GM23248 (cell line): ENCODE results near the gene RPS3. TPM values are rescaled to one million over a fixed set of nuclear protein-coding genes. Genes with fewer than 3 reads are reported as not detected.
"Not testable (repeated sequence)": the region's sequence is repeated elsewhere in the genome, so short reads cannot be mapped to it uniquely, and the experiment has no call there.

Experiments used
- DNase-seq: peaks from one replicate; pipeline ENCODE4 v3.0.0-alpha.2; 2015
- H2AFZ ChIP-seq: fragments of 200-600 bp; sonication (generic); 2 replicates; pipeline ENCODE4 v1.6.1; 2016; ENCODE audit warnings: antibody characterized with exemption
- H3F3A ChIP-seq: fragments of 200-600 bp; sonication (generic); 2 replicates; pipeline ENCODE4 v1.6.1; 2016; ENCODE audit warnings: mild to moderate bottlenecking, antibody characterized with exemption, mixed run types; ENCODE audit not compliant: insufficient read depth
- H3K27ac ChIP-seq: fragments of 200-600 bp; sonication (generic); 2 replicates; pipeline ENCODE4 v1.5.1; 2016; ENCODE audit warnings: mild to moderate bottlenecking
- H3K27me3 ChIP-seq: fragments of 200-600 bp; sonication (generic); replicated peaks from 2 replicates; pipeline ENCODE4 v1.6.1; 2016; ENCODE audit warnings: mild to moderate bottlenecking; ENCODE audit not compliant: insufficient read depth
- H3K36me3 ChIP-seq: fragments of 200-600 bp; sonication (generic); 2 replicates; pipeline ENCODE4 v1.6.1; 2016; ENCODE audit warnings: low read depth, mild to moderate bottlenecking
- H3K4me1 ChIP-seq: fragments of 200-600 bp; sonication (generic); 2 replicates; pipeline ENCODE4 v1.6.1; 2016; ENCODE audit warnings: mild to moderate bottlenecking; ENCODE audit not compliant: insufficient read depth
- H3K4me2 ChIP-seq: fragments of 200-600 bp; sonication (generic); one replicate; pipeline ENCODE4 v1.6.1; 2016; ENCODE audit warnings: mild to moderate bottlenecking; ENCODE audit not compliant: unreplicated experiment
- H3K4me3 ChIP-seq: fragments of 200-600 bp; sonication (generic); 2 replicates; pipeline ENCODE4 v1.5.1; 2016; ENCODE audit warnings: mild to moderate bottlenecking
- H3K79me2 ChIP-seq: fragments of 200-600 bp; sonication (generic); 2 replicates; pipeline ENCODE4 v1.6.1; 2016; ENCODE audit warnings: mild to moderate bottlenecking; ENCODE audit not compliant: insufficient read depth
- H3K9ac ChIP-seq: fragments of 200-600 bp; sonication (generic); 2 replicates; pipeline ENCODE4 v1.6.1; 2016; ENCODE audit warnings: mild to moderate bottlenecking
- H3K9me2 ChIP-seq: fragments of 200-600 bp; sonication (generic); 2 replicates; pipeline ENCODE4 v1.6.1; 2016; ENCODE audit warnings: mixed run types, mild to moderate bottlenecking, moderate library complexity; ENCODE audit not compliant: insufficient read depth
- H3K9me3 ChIP-seq: fragments of 200-600 bp; sonication (generic); one replicate; pipeline ENCODE4 v1.6.1; 2017; ENCODE audit warnings: low read depth
- H4K20me1 ChIP-seq: fragments of 200-600 bp; sonication (generic); 2 replicates; pipeline ENCODE4 v1.6.0; 2016; ENCODE audit not compliant: insufficient read depth
- EZH2 ChIP-seq: fragments of 200-600 bp; sonication (generic); IDR thresholded peaks from 2 replicates; pipeline ENCODE4 v1.6.1; 2018; ENCODE audit warnings: antibody characterized with exemption, mild to moderate bottlenecking; ENCODE audit not compliant: insufficient read depth, poor library complexity, severe bottlenecking
- EZH2phosphoT487 ChIP-seq: fragments of 200-600 bp; sonication (generic); IDR thresholded peaks from 2 replicates; pipeline ENCODE4 v1.6.1; 2018; ENCODE audit warnings: antibody characterized with exemption, moderate library complexity, mild to moderate bottlenecking, low read depth; ENCODE audit not compliant: insufficient read depth
- WGBS, 2 experiments: methylation state at CpG; one replicate each; pipeline ENCODE4 v1.1.6; 2015 to 2017; ENCODE audit warnings: low lambda C conversion rate in 2 of 2, low coverage in 1 of 2; ENCODE audit errors: missing lambda C conversion rate in 2 of 2; 5-methylcytosine and 5-hydroxymethylcytosine counted together
- in situ Hi-C: fragments of 300-500 bp; cut with MboI; formaldehyde crosslinking; loops from 2 replicates; pipeline ENCODE4 v1.15.0; 2020
- polyA plus RNA-seq: library from polyadenylated mRNA; unstranded; fragments of >200 nt; fragmentation: Nextera tagmentation; extraction: Ambion mirVana; gene quantifications from 2 replicates; pipeline ENCODE4 v1.2.1, GENCODE V29; 2016
- total RNA-seq: library from RNA; depleted of rRNA; stranded (reverse); fragments of >200 nt; shearing (Covaris generic); gene quantifications from 2 replicates; pipeline ENCODE4 v1.2.3, GENCODE V29; 2014

RPS3 gene
- total and polyA plus RNA-seq, 2 experiments from 2014 or later: 896 to 1,048 TPM

DNA sequence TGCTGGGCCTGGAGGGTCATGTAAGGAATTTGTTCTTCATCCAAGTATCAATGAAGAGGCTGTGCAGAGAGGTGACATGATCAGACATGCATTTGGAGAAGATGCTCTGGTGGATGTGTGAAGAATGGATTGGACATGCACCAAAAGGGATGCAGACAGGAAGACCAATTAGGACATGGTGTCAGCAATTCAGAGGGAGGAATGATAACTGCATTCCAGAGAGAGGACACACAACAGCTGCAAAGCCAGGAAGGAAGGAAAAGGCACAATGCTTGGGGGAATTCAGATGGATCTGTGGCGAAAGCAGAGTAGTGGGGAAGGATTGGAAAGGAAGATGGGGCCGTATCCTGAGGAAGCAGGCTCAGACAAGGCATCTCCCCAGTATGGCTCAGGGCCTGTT is 42.7 kb upstream of the RPS3 start:
- no peak overlapping the region for H3K9ac ChIP-seq
- H3K27ac ChIP-seq: no peak overlapping the region
- no peak overlapping the region for H3K4me2 ChIP-seq
- TF ChIP-seq EZH2 (no peak), EZH2phosphoT487 (no peak)
- H3K9me2 ChIP-seq: no peaks in the 10 kb centered on the region
- no peak overlapping the region for H2AFZ ChIP-seq
- H3K79me2 ChIP-seq: no peaks in the 10 kb centered on the region
- DNase-seq: no peak
- no peaks in the 10 kb centered on the region for H3K27me3 ChIP-seq
- in situ Hi-C loops: no loop called here
- H3K36me3 ChIP-seq: no peaks in the 10 kb centered on the region
- no peak overlapping the region for H3K4me3 ChIP-seq
- no peaks in the 10 kb centered on the region for H4K20me1 ChIP-seq
- WGBS, 2 experiments: 67 to 83% methylated on average over 2 of the region's 2 CpGs
- H3F3A ChIP-seq: peaks cover 6% of the 10 kb centered on the region; the same call in 1 of the 2 replicates
- H3K9me3 ChIP-seq: no peaks in the 10 kb centered on the region
- no peaks in the 10 kb centered on the region for H3K4me1 ChIP-seq

DNA sequence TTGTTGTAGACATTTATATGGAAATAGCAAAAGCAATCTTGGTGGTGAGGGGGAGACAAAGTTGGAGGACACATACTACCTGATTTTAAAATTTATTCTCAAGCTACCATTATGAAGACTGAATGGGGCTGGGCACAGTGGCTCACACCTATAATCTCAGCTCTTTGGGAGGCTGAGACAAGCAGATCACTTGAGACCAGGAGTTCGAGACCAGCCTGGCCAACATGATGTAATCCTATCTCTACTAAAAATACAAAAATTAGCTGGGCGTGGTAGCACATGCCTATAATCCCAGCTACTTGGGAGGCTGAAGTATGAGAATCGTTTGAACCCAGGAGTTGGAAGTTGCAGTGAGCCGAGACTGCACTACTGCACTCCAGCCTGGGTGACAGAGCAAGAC is 37.0 kb upstream of the RPS3 start:
- H4K20me1 ChIP-seq, H3K4me1 ChIP-seq, H3K9me3 ChIP-seq, H3K36me3 ChIP-seq, DNase-seq, H3K9me2 ChIP-seq, in situ Hi-C loops, H3K79me2 ChIP-seq, H3K4me2 ChIP-seq, H2AFZ ChIP-seq, H3F3A ChIP-seq, H3K9ac ChIP-seq, H3K27me3 ChIP-seq, H3K4me3 ChIP-seq, H3K27ac ChIP-seq: not testable (repeated sequence)
- WGBS, 2 experiments: 48 to 65% methylated on average over 4 of the region's 4 CpGs

DNA sequence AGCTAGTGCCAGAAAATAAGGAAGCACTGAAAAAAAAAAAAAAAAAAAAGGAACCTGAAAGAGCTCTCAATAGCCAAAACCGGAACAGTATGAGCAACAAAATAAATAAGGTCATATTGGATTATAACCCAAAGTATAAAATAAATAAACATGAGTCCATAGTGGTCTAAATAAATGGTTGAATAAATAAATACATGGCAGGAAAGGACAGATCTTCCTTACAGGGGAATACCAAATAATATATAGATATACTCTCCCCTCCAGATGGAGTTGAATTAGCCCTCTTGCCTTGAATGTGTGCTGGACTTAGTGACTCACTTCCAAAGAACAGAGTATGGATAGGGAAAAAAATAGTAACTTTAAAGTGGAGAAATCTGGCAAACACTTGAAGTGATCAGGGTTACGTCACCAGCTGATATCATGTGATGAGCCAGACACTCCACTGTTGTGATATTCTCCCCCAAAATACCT is 33.6 kb upstream of the RPS3 start:
- Histone ChIP-seq H3K4me1 (peaks cover 3% of the 10 kb centered on the region; the same call in 1 of the 2 replicates), H3K27ac (no peak overlapping the region), H3K9me2 (no peaks in the 10 kb centered on the region), H3K9me3 (no peaks in the 10 kb centered on the region), H4K20me1 (no peaks in the 10 kb centered on the region), H3K9ac (no peak overlapping the region), H3K36me3 (no peaks in the 10 kb centered on the region), H3K4me2 (no peak overlapping the region), H2AFZ (no peak overlapping the region), H3K4me3 (no peak overlapping the region), H3F3A (peaks cover 7% of the 10 kb centered on the region; the same call in 1 of the 2 replicates), H3K79me2 (no peaks in the 10 kb centered on the region), H3K27me3 (peaks cover 3% of the 10 kb centered on the region; the same call in 1 of the 2 replicates)
- 48 to 51% methylated on average over 2 of the region's 2 CpGs for WGBS, 2 experiments
- DNase-seq: peak; percentile 78
- in situ Hi-C loops: no loop called here
- no peak for TF ChIP-seq EZH2
- TF ChIP-seq EZH2phosphoT487: no peak

DNA sequence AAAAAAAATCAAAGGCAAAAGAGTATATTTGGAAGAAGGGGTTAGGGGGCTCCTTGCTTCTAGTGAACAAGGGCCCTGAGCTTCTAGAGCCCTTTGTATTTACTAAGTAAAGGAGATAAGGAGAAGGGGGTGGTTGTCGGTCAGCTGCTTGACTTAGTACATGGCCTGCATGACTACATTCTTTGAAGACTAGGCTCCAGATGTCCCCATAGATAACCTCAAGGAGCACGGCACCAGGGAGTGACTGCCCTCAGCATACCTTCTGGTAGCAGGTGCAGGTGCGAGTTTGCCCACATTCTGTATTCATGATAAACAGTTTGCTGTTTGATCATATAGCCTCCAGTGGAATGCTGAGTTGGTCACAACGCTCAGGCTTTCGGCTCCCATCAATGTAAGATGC is 32.5 kb upstream of the RPS3 start:
- H3K4me2 ChIP-seq, H3K79me2 ChIP-seq, H4K20me1 ChIP-seq, H3F3A ChIP-seq, H3K9me3 ChIP-seq, H3K4me1 ChIP-seq, H3K27me3 ChIP-seq, H2AFZ ChIP-seq, H3K4me3 ChIP-seq, H3K27ac ChIP-seq, DNase-seq, H3K36me3 ChIP-seq, H3K9me2 ChIP-seq, in situ Hi-C loops, H3K9ac ChIP-seq: not testable (repeated sequence)
- 91 to 93% methylated on average over 5 of the region's 5 CpGs for WGBS, 2 experiments

DNA sequence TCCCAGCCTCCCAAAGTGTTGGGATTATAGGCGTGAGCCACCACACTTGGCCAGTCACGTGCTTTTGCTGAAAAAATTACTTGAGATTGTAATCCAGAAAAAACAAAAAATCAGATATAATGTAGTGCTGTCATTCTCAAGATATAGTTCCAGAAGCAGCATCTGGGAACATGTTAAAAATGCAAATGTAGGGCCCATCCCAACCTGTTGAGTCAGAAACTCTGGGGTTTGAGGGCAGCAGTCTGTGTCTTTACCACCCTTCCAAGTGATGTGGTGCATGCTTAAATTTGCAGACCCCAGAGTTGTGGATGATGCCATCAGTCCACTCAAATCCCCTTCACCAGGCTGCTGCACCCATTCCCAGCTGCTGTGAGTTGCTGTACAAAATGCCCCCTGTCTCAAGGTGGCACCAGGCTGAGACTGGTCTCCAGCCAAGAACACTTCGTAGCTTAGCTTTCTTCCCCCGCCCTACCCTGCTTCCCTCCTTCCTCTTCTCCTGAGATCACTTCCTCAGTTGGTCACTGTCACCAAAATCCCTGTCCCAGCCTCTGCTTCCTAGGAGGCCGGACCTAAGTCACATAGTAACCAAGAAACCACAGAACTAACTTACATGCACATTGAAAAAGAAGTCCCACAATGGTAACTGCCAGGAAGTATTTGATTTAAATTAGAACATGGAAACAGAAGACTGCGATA is 29.6 kb upstream of the RPS3 start:
- H3K36me3 ChIP-seq: no peaks in the 10 kb centered on the region
- no peak for TF ChIP-seq EZH2
- no peak for TF ChIP-seq EZH2phosphoT487
- H2AFZ ChIP-seq: no peak overlapping the region
- peaks cover 11% of the 10 kb centered on the region for H3F3A ChIP-seq
- no peak overlapping the region for H3K4me2 ChIP-seq
- no peaks in the 10 kb centered on the region for H3K79me2 ChIP-seq
- H3K9me3 ChIP-seq: no peaks in the 10 kb centered on the region
- no peaks in the 10 kb centered on the region for H3K9me2 ChIP-seq
- in situ Hi-C loops: no loop called here
- peaks cover 5% of the 10 kb centered on the region; the same call in 1 of the 2 replicates for H3K27me3 ChIP-seq
- no peak overlapping the region for H3K4me3 ChIP-seq
- H3K4me1 ChIP-seq: peaks cover 11% of the 10 kb centered on the region
- no peak for DNase-seq
- WGBS, 2 experiments: 83 to 85% methylated on average over 6 of the region's 6 CpGs
- no peak overlapping the region for H3K9ac ChIP-seq
- no peak overlapping the region for H3K27ac ChIP-seq
- no peaks in the 10 kb centered on the region for H4K20me1 ChIP-seq
